Measurements from ENCODE around the gene PRICKLE1.
"Not testable (repeated sequence)": the region's sequence is repeated elsewhere in the genome, so short reads cannot be mapped to it uniquely, and the experiment has no call there.

The PRICKLE1 gene

GRCh38 chr12:42557586-42558172, 31.9 kb downstream of the PRICKLE1 start:
- in situ Hi-C loops (cut with HindIII; ENCODE audit: low sequenced_read_pairs): no loop called here

GRCh38 chr12:42556917-42557316, 32.6 kb downstream of the PRICKLE1 start:
- in situ Hi-C loops (cut with HindIII; ENCODE audit: low sequenced_read_pairs): no loop called here

GRCh38 chr12:42552822-42553221, 36.7 kb downstream of the PRICKLE1 start:
- in situ Hi-C loops (cut with HindIII; ENCODE audit: low sequenced_read_pairs): no loop called here

GRCh38 chr12:42550800-42551199, 38.7 kb downstream of the PRICKLE1 start:
- in situ Hi-C loops (cut with HindIII; ENCODE audit: low sequenced_read_pairs): no loop called here

GRCh38 chr12:42546709-42547108, 42.8 kb downstream of the PRICKLE1 start:
- in situ Hi-C loops (cut with HindIII; ENCODE audit: low sequenced_read_pairs): no loop called here

GRCh38 chr12:42541965-42542364, 47.6 kb downstream of the PRICKLE1 start:
- in situ Hi-C loops (cut with HindIII; ENCODE audit: low sequenced_read_pairs): no loop called here

GRCh38 chr12:42541308-42541707, 48.2 kb downstream of the PRICKLE1 start:
- in situ Hi-C loops (cut with HindIII; ENCODE audit: low sequenced_read_pairs): not testable (repeated sequence)

- in situ Hi-C loops (cut with HindIII; ENCODE audit: low sequenced_read_pairs): no loop called here
Measured at GRCh38 chr12:42539696-42540095, 49.9 kb downstream of the PRICKLE1 start.

- in situ Hi-C loops (cut with HindIII; ENCODE audit: low sequenced_read_pairs): no loop called here
Measured at GRCh38 chr12:42538203-42538602, 51.3 kb downstream of the PRICKLE1 start.

GRCh38 chr12:42534184-42534838, 55.2 kb downstream of the PRICKLE1 start:
- in situ Hi-C loops (cut with HindIII; ENCODE audit: low sequenced_read_pairs): no loop called here

GRCh38 chr12:42530284-42530683, 59.3 kb downstream of the PRICKLE1 start:
- in situ Hi-C loops (cut with HindIII; ENCODE audit: low sequenced_read_pairs): no loop called here

GRCh38 chr12:42525444-42525843, 64.1 kb downstream of the PRICKLE1 start:
- in situ Hi-C loops (cut with HindIII; ENCODE audit: low sequenced_read_pairs): no loop called here

GRCh38 chr12:42524716-42525115, 64.8 kb downstream of the PRICKLE1 start:
- in situ Hi-C loops (cut with HindIII; ENCODE audit: low sequenced_read_pairs): no loop called here

GRCh38 chr12:42516573-42516972, 73.0 kb downstream of the PRICKLE1 start:
- in situ Hi-C loops (cut with HindIII; ENCODE audit: low sequenced_read_pairs): no loop called here

- in situ Hi-C loops (cut with HindIII; ENCODE audit: low sequenced_read_pairs): no loop called here
Measured at GRCh38 chr12:42511656-42512055, 77.9 kb downstream of the PRICKLE1 start.

GRCh38 chr12:42510823-42511222, 78.7 kb downstream of the PRICKLE1 start:
- in situ Hi-C loops (cut with HindIII; ENCODE audit: low sequenced_read_pairs): no loop called here

GRCh38 chr12:42508913-42509460, 80.6 kb downstream of the PRICKLE1 start:
- in situ Hi-C loops (cut with HindIII; ENCODE audit: low sequenced_read_pairs): no loop called here

GRCh38 chr12:42507565-42507964, 82.0 kb downstream of the PRICKLE1 start:
- in situ Hi-C loops (cut with HindIII; ENCODE audit: low sequenced_read_pairs): no loop called here

GRCh38 chr12:42507081-42507480, 82.5 kb downstream of the PRICKLE1 start:
- in situ Hi-C loops (cut with HindIII; ENCODE audit: low sequenced_read_pairs): no loop called here

GRCh38 chr12:42504049-42504448, 85.5 kb downstream of the PRICKLE1 start:
- in situ Hi-C loops (cut with HindIII; ENCODE audit: low sequenced_read_pairs): no loop called here

- in situ Hi-C loops (cut with HindIII; ENCODE audit: low sequenced_read_pairs): no loop called here
Measured at GRCh38 chr12:42502682-42503081, 86.9 kb downstream of the PRICKLE1 start.

GRCh38 chr12:42498549-42499247, 90.8 kb downstream of the PRICKLE1 start:
- in situ Hi-C loops (cut with HindIII; ENCODE audit: low sequenced_read_pairs): loop anchor here (25.0 kb wide), 1 partner anchor 789 kb away; no protein-coding TSS in a partner anchor

Measured in endothelial cell of hepatic sinusoid (primary cell).